Osteocyte (in vitro differentiated cells): ENCODE results near the gene TLE2. TPM values are rescaled to one million over a fixed set of nuclear protein-coding genes. Genes with fewer than 3 reads are reported as not detected.

Experiments used
- DNase-seq: peaks from one replicate; pipeline ENCODE4 v3.0.0; 2021; ENCODE audit warnings: mixed read lengths; ENCODE audit not compliant: unreplicated experiment; ENCODE audit errors: extremely low spot score
- H3K27ac Mint-ChIP-seq: one replicate; pipeline ENCODE4 v1.8.0; 2021; ENCODE audit warnings: mild to moderate bottlenecking, mixed read lengths; ENCODE audit not compliant: unreplicated experiment
- H3K27me3 Mint-ChIP-seq: one replicate; pipeline ENCODE4 v1.8.0; 2021; ENCODE audit warnings: mixed read lengths; ENCODE audit not compliant: unreplicated experiment
- H3K36me3 Mint-ChIP-seq: one replicate; pipeline ENCODE4 v1.8.0; 2021; ENCODE audit warnings: mixed read lengths; ENCODE audit not compliant: unreplicated experiment
- H3K4me1 Mint-ChIP-seq: one replicate; pipeline ENCODE4 v1.8.0; 2021; ENCODE audit warnings: mixed read lengths; ENCODE audit not compliant: unreplicated experiment
- H3K4me3 Mint-ChIP-seq: one replicate; pipeline ENCODE4 v1.8.0; 2021; ENCODE audit warnings: mild to moderate bottlenecking, moderate library complexity, mixed read lengths; ENCODE audit not compliant: unreplicated experiment
- H3K9me3 Mint-ChIP-seq: one replicate; pipeline ENCODE4 v1.8.0; 2021; ENCODE audit warnings: mixed read lengths; ENCODE audit not compliant: unreplicated experiment
- total RNA-seq: library from RNA; stranded (reverse); gene quantifications from 2 replicates; pipeline ENCODE4 v1.2.1, GENCODE V29; 2021
- TF ChIP-seq, protein P1 (sequence below): fragments of 200-600 bp; sonication (generic); IDR thresholded peaks from 2 replicates; pipeline ENCODE4 v1.5.0; 2021; ENCODE audit warnings: antibody characterized with exemption, mild to moderate bottlenecking, moderate library complexity

The TLE2 gene
- total RNA-seq, 1 donor from 2014 or later = 13.2 TPM

DNA sequence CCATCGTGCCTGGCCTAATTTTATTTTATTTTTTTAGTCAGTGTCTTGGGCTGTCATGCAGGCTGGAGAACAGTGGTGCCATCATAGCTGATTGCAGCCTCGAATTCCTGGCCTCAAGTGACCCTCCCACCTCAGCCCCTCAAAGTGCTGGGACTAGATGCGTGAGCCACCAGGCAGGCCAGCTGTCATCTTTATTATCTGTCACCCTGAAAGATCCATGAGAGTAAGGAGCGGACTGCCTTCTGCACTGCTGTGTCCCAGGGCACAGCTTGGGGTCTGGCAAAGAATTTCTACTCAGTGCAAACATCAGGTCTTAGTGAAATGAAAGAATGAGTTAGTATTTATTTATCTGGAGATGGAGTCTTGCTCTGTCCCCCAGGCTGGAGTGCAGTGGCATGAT is 42.7 kb upstream of the TLE2 start:
- H3K27me3 Mint-ChIP-seq = no peaks in the 10 kb centered on the region
- TF ChIP-seq, protein P1, sequence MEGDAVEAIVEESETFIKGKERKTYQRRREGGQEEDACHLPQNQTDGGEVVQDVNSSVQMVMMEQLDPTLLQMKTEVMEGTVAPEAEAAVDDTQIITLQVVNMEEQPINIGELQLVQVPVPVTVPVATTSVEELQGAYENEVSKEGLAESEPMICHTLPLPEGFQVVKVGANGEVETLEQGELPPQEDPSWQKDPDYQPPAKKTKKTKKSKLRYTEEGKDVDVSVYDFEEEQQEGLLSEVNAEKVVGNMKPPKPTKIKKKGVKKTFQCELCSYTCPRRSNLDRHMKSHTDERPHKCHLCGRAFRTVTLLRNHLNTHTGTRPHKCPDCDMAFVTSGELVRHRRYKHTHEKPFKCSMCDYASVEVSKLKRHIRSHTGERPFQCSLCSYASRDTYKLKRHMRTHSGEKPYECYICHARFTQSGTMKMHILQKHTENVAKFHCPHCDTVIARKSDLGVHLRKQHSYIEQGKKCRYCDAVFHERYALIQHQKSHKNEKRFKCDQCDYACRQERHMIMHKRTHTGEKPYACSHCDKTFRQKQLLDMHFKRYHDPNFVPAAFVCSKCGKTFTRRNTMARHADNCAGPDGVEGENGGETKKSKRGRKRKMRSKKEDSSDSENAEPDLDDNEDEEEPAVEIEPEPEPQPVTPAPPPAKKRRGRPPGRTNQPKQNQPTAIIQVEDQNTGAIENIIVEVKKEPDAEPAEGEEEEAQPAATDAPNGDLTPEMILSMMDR = no peak
- H3K27ac Mint-ChIP-seq = no peak overlapping the region
- H3K4me1 Mint-ChIP-seq = peaks cover 21% of the 10 kb centered on the region
- H3K36me3 Mint-ChIP-seq = no peaks in the 10 kb centered on the region
- H3K9me3 Mint-ChIP-seq = no peaks in the 10 kb centered on the region
- no peak overlapping the region for H3K4me3 Mint-ChIP-seq
- DNase-seq = no peak

DNA sequence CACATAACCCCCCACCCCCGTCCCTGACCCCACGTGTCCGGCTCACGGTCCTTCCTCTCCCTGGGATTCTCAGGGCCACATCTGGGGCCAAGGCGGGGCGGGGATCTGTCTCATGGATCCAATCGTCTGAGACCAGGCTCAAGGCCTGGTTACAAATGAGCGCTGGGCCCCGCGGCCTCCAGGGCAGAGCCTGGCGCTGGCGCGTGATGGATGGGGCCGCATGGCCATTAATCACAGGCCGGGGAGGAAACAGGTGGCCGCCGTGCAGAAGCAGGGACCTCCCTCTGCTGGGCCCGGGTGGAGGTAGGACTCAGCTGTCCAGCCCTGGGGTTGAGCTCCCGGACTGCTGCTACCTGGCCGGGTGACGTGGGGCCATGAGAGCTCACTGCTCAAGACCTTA is 39.0 kb upstream of the TLE2 start:
- no peaks in the 10 kb centered on the region for H3K27me3 Mint-ChIP-seq
- peaks cover 5% of the 10 kb centered on the region for H3K4me1 Mint-ChIP-seq
- no peak overlapping the region for H3K27ac Mint-ChIP-seq
- TF ChIP-seq, protein P1 = no peak
- no peak for DNase-seq
- H3K36me3 Mint-ChIP-seq = no peaks in the 10 kb centered on the region
- no peak overlapping the region for H3K4me3 Mint-ChIP-seq
- H3K9me3 Mint-ChIP-seq = no peaks in the 10 kb centered on the region

DNA sequence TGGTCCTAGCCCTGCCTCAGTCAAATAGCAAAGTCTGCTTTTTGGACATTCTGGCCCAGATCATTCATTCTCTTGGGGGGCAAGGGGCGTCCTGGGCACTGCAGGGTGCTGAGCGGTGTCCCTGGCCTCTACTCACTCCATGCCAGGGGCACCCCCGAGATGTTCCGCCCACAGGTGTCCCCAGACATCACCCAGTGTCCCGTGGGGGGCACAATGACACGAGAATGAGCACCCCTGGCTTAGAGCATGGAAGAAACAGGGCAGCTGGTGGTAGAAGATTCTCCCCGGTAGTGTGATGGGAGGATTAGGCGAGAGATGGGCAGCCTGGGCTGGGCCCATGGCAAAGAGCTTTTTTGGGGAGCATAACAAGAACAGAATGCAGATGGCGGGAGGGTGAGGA is 38.5 kb upstream of the TLE2 start:
- no peaks in the 10 kb centered on the region for H3K36me3 Mint-ChIP-seq
- H3K27me3 Mint-ChIP-seq = no peaks in the 10 kb centered on the region
- H3K4me3 Mint-ChIP-seq = no peak overlapping the region
- TF ChIP-seq, protein P1 = no peak
- H3K9me3 Mint-ChIP-seq = no peaks in the 10 kb centered on the region
- no peak for DNase-seq
- no peak overlapping the region for H3K27ac Mint-ChIP-seq
- H3K4me1 Mint-ChIP-seq = peaks cover 7% of the 10 kb centered on the region

DNA sequence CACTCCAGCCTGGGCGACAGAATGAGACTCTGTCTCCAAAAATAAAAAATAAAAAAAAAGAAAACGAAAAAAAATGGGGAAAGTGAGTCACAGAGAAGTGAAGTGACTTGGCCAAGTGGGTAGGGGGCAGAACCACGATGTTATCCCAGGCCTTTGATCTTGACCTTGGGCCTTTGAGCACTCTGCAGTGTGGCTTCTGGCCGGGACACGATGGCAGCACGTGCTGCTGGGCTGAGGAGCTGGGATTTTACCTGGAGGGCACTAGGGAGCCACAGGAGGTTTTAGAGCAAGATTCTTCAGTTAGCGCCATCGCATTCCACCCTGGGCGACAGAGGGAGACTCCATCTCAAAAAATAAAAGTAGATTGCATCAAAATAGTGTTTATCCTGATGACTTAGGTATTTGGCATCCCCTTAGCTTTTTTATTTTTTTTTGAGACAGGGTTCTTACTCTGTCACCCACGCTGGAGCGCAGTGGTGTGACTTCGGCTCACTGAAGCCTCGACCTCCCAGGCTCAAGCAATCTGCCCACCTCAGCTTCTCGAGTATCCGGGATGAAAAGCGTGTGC is 37.5 kb upstream of the TLE2 start:
- Mint-ChIP-seq H3K4me3 (no peak overlapping the region), H3K36me3 (no peaks in the 10 kb centered on the region), H3K27me3 (no peaks in the 10 kb centered on the region), H3K4me1 (peaks cover 3% of the 10 kb centered on the region), H3K27ac (no peak overlapping the region), H3K9me3 (no peaks in the 10 kb centered on the region)
- no peak for DNase-seq
- TF ChIP-seq, protein P1 = no peak

DNA sequence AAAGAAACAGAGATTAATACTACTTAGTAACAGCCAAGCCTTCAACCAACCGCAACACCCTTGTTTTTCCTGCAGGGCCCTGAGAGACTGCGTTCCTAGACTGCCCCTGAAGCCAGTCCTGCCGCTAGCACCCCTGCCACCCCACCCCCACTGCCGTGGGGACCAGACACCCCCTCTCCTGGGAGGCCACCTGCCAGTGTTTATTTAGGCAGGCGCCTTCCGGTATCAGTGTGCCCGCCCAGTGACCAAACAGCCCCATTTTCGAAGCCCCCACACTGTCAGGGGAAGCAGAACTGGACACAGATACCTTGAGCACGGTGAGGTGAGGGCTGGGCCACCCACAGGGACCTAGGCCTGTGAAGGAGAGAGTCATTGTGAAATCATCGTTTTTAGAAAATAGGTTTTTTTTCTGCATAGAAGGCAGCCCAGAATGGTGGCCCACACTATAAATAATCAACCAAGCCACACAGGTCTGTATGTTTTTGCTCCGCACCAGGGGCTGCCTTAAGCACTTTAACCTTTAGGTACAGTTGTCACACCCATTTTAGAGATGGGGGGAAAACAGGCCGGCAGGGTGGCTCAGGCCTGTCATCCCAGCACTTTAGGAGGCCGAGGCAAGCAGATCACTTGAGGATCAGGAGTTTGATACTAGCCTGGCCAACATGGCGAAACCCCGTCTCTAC is 36.7 kb upstream of the TLE2 start:
- no peaks in the 10 kb centered on the region for H3K27me3 Mint-ChIP-seq
- H3K4me3 Mint-ChIP-seq = no peak overlapping the region
- peaks cover 5% of the 10 kb centered on the region for H3K4me1 Mint-ChIP-seq
- DNase-seq = no peak
- no peak overlapping the region for H3K27ac Mint-ChIP-seq
- H3K36me3 Mint-ChIP-seq = no peaks in the 10 kb centered on the region
- TF ChIP-seq, protein P1 = no peak
- H3K9me3 Mint-ChIP-seq = no peaks in the 10 kb centered on the region
